Naive B cell (primary cell): Measurements from ENCODE around the gene OR7A17. TPM values are rescaled to one million over a fixed set of nuclear protein-coding genes. Genes with fewer than 3 reads are reported as not detected.
A peak's percentile ranks its signal among the peaks of the same experiment; 100 is the strongest.

Source experiments
- ATAC-seq, 2 donors: fragments of 150-1000 bp; cut with Tn5 transposase; 2 replicates each; pipeline ENCODE4 v1.10.0; 2021; ENCODE audit warnings: low read depth in 2 of 2, mild to moderate bottlenecking in 2 of 2, moderate library complexity in 2 of 2
- DNase-seq: peaks from one replicate; pipeline ENCODE4 v3.0.0; 2022
- H3K27ac Mint-ChIP-seq, 6 donors: one replicate each; pipeline ENCODE4 v1.8.0; 2020 to 2022; ENCODE audit warnings: mild to moderate bottlenecking in 6 of 6, mixed read lengths in 6 of 6, moderate library complexity in 5 of 6, inconsistent platforms in 2 of 6
- H3K27me3 Mint-ChIP-seq, 3 donors: one replicate each; pipeline ENCODE4 v1.8.0; 2021 to 2022; ENCODE audit warnings: mixed read lengths in 3 of 3, mild to moderate bottlenecking in 1 of 3
- H3K36me3 Mint-ChIP-seq, 2 donors: one replicate each; pipeline ENCODE4 v1.8.0; 2020 to 2022; ENCODE audit warnings: mixed read lengths in 2 of 2, inconsistent platforms in 1 of 2, mild to moderate bottlenecking in 1 of 2
- H3K4me1 Mint-ChIP-seq, 3 donors: one replicate each; pipeline ENCODE4 v1.8.0; 2020 to 2022; ENCODE audit warnings: mixed read lengths in 3 of 3, inconsistent platforms in 1 of 3, mild to moderate bottlenecking in 1 of 3, moderate library complexity in 1 of 3
- H3K4me3 Mint-ChIP-seq, 8 donors: one replicate each; pipeline ENCODE4 v1.8.0; 2020 to 2022; ENCODE audit warnings: mild to moderate bottlenecking in 8 of 8, mixed read lengths in 8 of 8, moderate library complexity in 8 of 8, inconsistent platforms in 2 of 8
- H3K9me3 Mint-ChIP-seq, 7 donors: one replicate each; pipeline ENCODE4 v1.8.0; 2020 to 2022; ENCODE audit warnings: mixed read lengths in 7 of 7, mild to moderate bottlenecking in 5 of 7, inconsistent platforms in 2 of 7, moderate library complexity in 1 of 7
- polyA plus RNA-seq, 6 donors: library from polyadenylated mRNA; unstranded; fragments of 300-500 nt; fragmentation: Illumina TruSeq; gene quantifications; one replicate each; pipeline ENCODE4 v1.2.3, GENCODE V29; 2021; ENCODE audit warnings: low read depth in 6 of 6

OR7A17 gene
- polyA plus RNA-seq, 6 donors from 2014 or later, result not detected

- H3K4me3 Mint-ChIP-seq, result no peak overlapping the region
- DNase-seq, result no peak
- H3K9me3 Mint-ChIP-seq, result peaks cover 0 to 5% (median 0%) of the 10 kb centered on the region in 7 donors
- no peak for ATAC-seq
- H3K27ac Mint-ChIP-seq, result no peak overlapping the region
- no peaks in the 10 kb centered on the region for H3K36me3 Mint-ChIP-seq
- H3K27me3 Mint-ChIP-seq, result peaks cover 0 to 32% (median 22%) of the 10 kb centered on the region in 3 donors
- peaks cover 0 to 5% (median 0%) of the 10 kb centered on the region in 3 donors for H3K4me1 Mint-ChIP-seq
Observed at GRCh38 chr19:14840206-14840605, 45.7 kb downstream of the OR7A17 start.

- ATAC-seq (no peak), DNase-seq (no peak)
- H3K4me1 Mint-ChIP-seq, result peaks cover 0 to 5% (median 0%) of the 10 kb centered on the region in 3 donors
- peaks cover 0 to 2% (median 0%) of the 10 kb centered on the region in 7 donors for H3K9me3 Mint-ChIP-seq
- peaks cover 0 to 10% (median 9%) of the 10 kb centered on the region in 3 donors for H3K27me3 Mint-ChIP-seq
- no peak overlapping the region for H3K4me3 Mint-ChIP-seq
- no peaks in the 10 kb centered on the region for H3K36me3 Mint-ChIP-seq
- no peak overlapping the region for H3K27ac Mint-ChIP-seq
Observed at GRCh38 chr19:14837391-14837790, 48.5 kb downstream of the OR7A17 start.

GRCh38 chr19:14835011-14835410, 50.9 kb downstream of the OR7A17 start, which contains the start of the genes OR7A5 and OR7C1:
OR7A5 (minus strand) TSS chr19:14835185; CDS start chr19:14828241, 6,944 bp downstream.
OR7C1 (minus strand) TSS chr19:14835185; CDS start chr19:14800136, 35,049 bp downstream.
- Mint-ChIP-seq H3K36me3 (no peaks in the 10 kb centered on the region), H3K4me1 (peaks cover 4 to 12% (median 5%) of the 10 kb centered on the region in 3 donors), H3K4me3 (peak within 1 kb of the TSS in 1 of 8 donors; percentile 12), H3K9me3 (peaks cover 0 to 2% (median 0%) of the 10 kb centered on the region in 7 donors), H3K27ac (no peak within 1 kb of the TSS), H3K27me3 (no peaks in the 10 kb centered on the region)
- DNase-seq (no peak), ATAC-seq (no peak)

- H3K27ac Mint-ChIP-seq, result peak overlapping the region in 1 of 6 donors; percentile 75
- ATAC-seq (peak; percentile 27 to 39), DNase-seq (no peak)
- no peaks in the 10 kb centered on the region for H3K9me3 Mint-ChIP-seq
- H3K27me3 Mint-ChIP-seq, result peaks cover 0 to 18% (median 12%) of the 10 kb centered on the region in 3 donors
- H3K4me1 Mint-ChIP-seq, result peaks cover 4 to 7% (median 5%) of the 10 kb centered on the region in 3 donors
- H3K36me3 Mint-ChIP-seq, result peaks cover 0 to 4% of the 10 kb centered on the region in 2 donors
- no peak overlapping the region for H3K4me3 Mint-ChIP-seq
Observed at GRCh38 chr19:14830702-14831101, 55.2 kb downstream of the OR7A17 start.

Other genes starting within 250 kb of the OR7A17 start
- gene ADGRE3, start 211.3 kb downstream of the OR7A17 start, polyA plus RNA-seq, result 1 to 10 TPM in 1 of 6 donors, under 1 TPM in 1, not detected in 4; 0.17 to 1.2 TPM
- 10 to 100 TPM in 4 of 6 donors, 1 to 10 TPM in 2; 8.6 to 18.1 (median 11.0) TPM for gene ZNF333, start 196.1 kb downstream of the OR7A17 start, polyA plus RNA-seq
- gene ADGRE2, start 107.6 kb downstream of the OR7A17 start, polyA plus RNA-seq, result under 1 TPM in 3 of 6 donors, not detected in 3; 0.13 to 0.51 (median 0.35) TPM
- not detected for gene OR7A5, start 50.9 kb downstream of the OR7A17 start, polyA plus RNA-seq
- not detected for gene OR7C1, start 50.9 kb downstream of the OR7A17 start, polyA plus RNA-seq
- gene OR7A10, start 37.2 kb downstream of the OR7A17 start, polyA plus RNA-seq, result not detected
- gene OR7C2, start 55.4 kb upstream of the OR7A17 start, polyA plus RNA-seq, result not detected
- under 1 TPM in 2 of 6 donors, not detected in 4; 0.18 to 0.84 TPM for gene SLC1A6, start 93.7 kb upstream of the OR7A17 start, polyA plus RNA-seq
- not detected for gene CASP14, start 163.3 kb upstream of the OR7A17 start, polyA plus RNA-seq
- gene OR1I1, start 196.1 kb upstream of the OR7A17 start, polyA plus RNA-seq, result not detected
- gene SYDE1, start 221.3 kb upstream of the OR7A17 start, polyA plus RNA-seq, result under 1 TPM in 3 of 6 donors, not detected in 3; 0.09 to 0.16 (median 0.15) TPM